Aorta (tissue), 5 donors: ENCODE measurements around the gene SHC4. TPM values are rescaled to one million over a fixed set of nuclear protein-coding genes. Genes with fewer than 3 reads are reported as not detected.

ENCODE experiments used
- ATAC-seq: fragments of 200-7000 bp; cut with Tn5 transposase; one replicate; pipeline ENCODE4 v1.9.1; 2022; ENCODE audit warnings: moderate library complexity; ENCODE audit not compliant: low FRiP score
- DNase-seq, 2 donors: peaks; one replicate each; pipeline ENCODE4 v3.0.0-alpha.2; 2020
- H3K27ac ChIP-seq, 2 donors: one replicate each; pipeline ENCODE4 v1.5.1; 2013; ENCODE audit warnings: low read length in 2 of 2, mild to moderate bottlenecking in 2 of 2, moderate library complexity in 2 of 2, control low read depth in 1 of 2, inconsistent platforms in 1 of 2, low read depth in 1 of 2
- H3K27me3 ChIP-seq, 2 donors: one replicate each; pipeline ENCODE4 v1.6.1; 2013; ENCODE audit warnings: control low read depth in 1 of 2, low read length in 1 of 2, mild to moderate bottlenecking in 1 of 2, moderate library complexity in 1 of 2; ENCODE audit not compliant: insufficient read depth in 2 of 2, control insufficient read depth in 1 of 2
- H3K36me3 ChIP-seq, 2 donors: one replicate each; pipeline ENCODE4 v1.6.1; 2013; ENCODE audit warnings: control low read depth in 1 of 2, low read length in 1 of 2, mild to moderate bottlenecking in 1 of 2; ENCODE audit not compliant: insufficient read depth in 2 of 2, control insufficient read depth in 1 of 2
- H3K4me1 ChIP-seq, 2 donors: one replicate each; pipeline ENCODE4 v1.6.1; 2013; ENCODE audit warnings: low read length in 2 of 2, control low read depth in 1 of 2, mild to moderate bottlenecking in 1 of 2, moderate library complexity in 1 of 2; ENCODE audit not compliant: insufficient read depth in 2 of 2, control insufficient read depth in 1 of 2
- H3K4me3 ChIP-seq, 2 donors: one replicate each; pipeline ENCODE4 v1.5.1; 2013; ENCODE audit warnings: low read length in 2 of 2, control low read depth in 1 of 2, mild to moderate bottlenecking in 1 of 2
- H3K9me3 ChIP-seq: one replicate; pipeline ENCODE4 v1.6.1; 2013; ENCODE audit warnings: mild to moderate bottlenecking, low read length; ENCODE audit not compliant: control insufficient read depth
- WGBS, 2 donors: extraction: QIAGEN DNeasy Blood & Tissue Kit; methylation state at CpG; one replicate each; pipeline ENCODE4 v1.1.7; 2013; 5-methylcytosine and 5-hydroxymethylcytosine counted together
- intact Hi-C, 2 donors: fragments of 100-400 bp; cut with DNase I; formaldehyde crosslinking; loops; one replicate each; pipeline versions ENCODE4 v1.14.2 to v1.15.0; 2022
- polyA plus RNA-seq, 2 donors: library from polyadenylated mRNA; stranded (reverse); fragments of 200-250 nt; gene quantifications; one replicate each; pipeline ENCODE4 v1.2.3, GENCODE V29; 2013
- total RNA-seq, 2 donors: library from RNA; stranded (reverse); fragmentation: NEBNext Ultra II Directional; extraction: Animal tissue kit (Norgen Biotek cat#: 25700); gene quantifications; one replicate each; pipeline ENCODE4 v1.2.1, GENCODE V29; 2021
- donor health status: healthy with polysubstance abuse.
- donor health status: Bipolar disorder and iron deficiency.
- donor health status: DM: no; HTN: no; CAD: no.
- donor health status: DM: no; HTN: no; CAD: no.
- donor health status: DM: yes; HTN: yes; CAD: no.

SHC4 gene
- total and polyA plus RNA-seq, 4 donors, result 4.4 to 18.6 (median 7.2) TPM

DNA sequence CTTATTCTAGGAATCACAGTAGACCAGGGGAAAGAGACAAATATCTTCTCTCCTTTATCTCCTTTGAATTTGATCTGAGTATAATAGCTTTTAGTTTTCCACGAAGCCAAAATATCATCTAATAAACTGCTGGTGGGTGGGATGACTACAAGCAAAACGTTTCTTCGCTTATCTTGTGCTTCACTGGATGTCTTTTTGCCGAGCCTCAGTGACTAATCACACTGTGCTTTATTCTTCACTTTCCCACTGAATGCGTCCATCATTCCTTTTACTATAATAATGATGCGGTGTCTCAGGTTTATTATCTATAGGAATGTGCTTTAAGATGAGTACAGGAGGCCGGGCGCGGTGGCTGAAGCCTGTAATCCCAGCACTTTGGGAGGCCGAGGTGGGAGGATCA lies 185.4 kb downstream of the SHC4 start:
- Histone ChIP-seq H3K4me1 (peaks cover 0 to 4% of the 10 kb centered on the region in 2 donors), H3K27me3 (no peaks in the 10 kb centered on the region), H3K9me3 (no peaks in the 10 kb centered on the region), H3K27ac (no peak overlapping the region), H3K36me3 (no peaks in the 10 kb centered on the region), H3K4me3 (no peak overlapping the region)
- ATAC-seq, result no peak
- DNase-seq, result no peak
- 75 to 80% methylated on average over 10 of the region's 10 CpGs for WGBS, 2 donors
- intact Hi-C loops, result no loop called here

DNA sequence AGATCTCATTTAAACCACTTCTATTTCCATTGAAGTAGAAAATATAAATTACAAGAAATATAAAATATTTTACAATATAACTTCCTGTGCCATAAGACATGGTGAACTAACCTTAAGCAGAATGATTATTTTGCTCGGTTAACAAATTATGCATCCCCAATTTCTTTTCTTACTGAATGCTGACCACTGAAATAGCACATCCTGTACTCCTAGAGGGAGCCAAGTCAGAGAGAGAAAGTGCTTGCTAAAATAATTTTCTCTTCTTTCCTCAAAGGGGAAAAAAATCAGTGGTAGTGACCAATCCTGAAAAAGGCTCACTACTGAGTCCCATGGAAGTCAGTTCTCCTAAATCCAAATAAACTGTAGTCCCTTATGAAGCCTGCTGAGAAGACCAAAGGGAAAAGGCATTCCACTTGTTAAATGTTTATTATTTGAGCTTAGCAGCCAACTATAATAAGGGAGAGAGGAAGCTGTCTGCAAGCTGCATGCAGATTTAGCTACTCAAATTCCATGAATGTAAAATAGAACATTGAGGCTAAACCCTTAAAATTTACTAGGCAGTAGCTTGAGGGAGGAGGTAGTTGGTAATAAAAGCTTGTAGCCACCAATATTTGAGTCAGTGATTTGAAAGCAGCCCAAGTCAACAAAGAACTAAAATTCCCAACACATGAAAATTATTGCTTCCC lies 185.9 kb downstream of the SHC4 start:
- H3K9me3 ChIP-seq, result no peaks in the 10 kb centered on the region
- no peak overlapping the region for H3K4me3 ChIP-seq
- no peak overlapping the region for H3K27ac ChIP-seq
- no peaks in the 10 kb centered on the region for H3K36me3 ChIP-seq
- WGBS, 2 donors, result 26 to 38% methylated on average over 1 of the region's 1 CpG
- DNase-seq, result no peak
- no peak for ATAC-seq
- peaks cover 0 to 4% of the 10 kb centered on the region in 2 donors for H3K4me1 ChIP-seq
- intact Hi-C loops, result no loop called here
- H3K27me3 ChIP-seq, result no peaks in the 10 kb centered on the region

DNA sequence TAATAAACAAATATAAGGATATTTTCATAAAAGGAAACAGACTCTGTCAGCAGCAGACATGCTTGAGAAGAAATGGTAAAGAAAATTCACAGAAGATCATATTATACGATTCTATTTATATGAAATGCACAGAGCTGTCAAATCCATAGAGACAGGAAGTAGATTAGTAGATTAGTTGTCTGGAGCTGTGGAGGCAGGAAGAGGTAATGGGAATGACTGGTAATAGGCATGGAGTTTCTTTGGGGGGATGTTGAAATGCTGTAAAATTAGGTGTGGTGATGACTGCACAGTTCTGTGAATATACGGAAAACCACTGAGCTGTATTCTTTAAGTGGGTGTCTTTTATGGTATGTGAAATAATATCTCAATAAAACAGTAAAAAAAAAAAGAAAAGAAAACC lies 188.2 kb downstream of the SHC4 start:
- no peak for ATAC-seq
- 86% methylated on average over 2 of the region's 2 CpGs for WGBS, 2 donors
- Histone ChIP-seq H3K4me3 (no peak overlapping the region), H3K27me3 (no peaks in the 10 kb centered on the region), H3K36me3 (no peaks in the 10 kb centered on the region), H3K4me1 (peaks cover 0 to 4% of the 10 kb centered on the region in 2 donors), H3K9me3 (no peaks in the 10 kb centered on the region), H3K27ac (no peak overlapping the region)
- intact Hi-C loops, result no loop called here
- no peak for DNase-seq

DNA sequence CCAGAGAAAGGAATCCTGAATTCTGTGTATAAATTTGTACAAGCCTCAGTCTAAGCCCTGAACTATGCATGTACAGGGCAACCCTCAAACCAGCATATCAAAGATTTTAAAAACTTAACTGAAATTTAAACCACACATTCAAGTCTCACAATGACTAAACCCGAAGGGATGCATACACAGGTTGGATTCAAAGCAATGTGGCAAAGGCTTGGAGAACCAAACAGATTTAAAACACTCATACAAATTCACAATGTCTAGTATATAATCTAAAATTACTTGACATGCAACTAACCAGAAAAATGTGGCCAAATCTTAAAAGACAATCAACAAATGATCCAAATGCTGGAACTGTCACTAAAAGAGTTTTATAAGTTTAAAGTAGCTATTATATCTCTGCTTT lies 189.2 kb downstream of the SHC4 start:
- DNase-seq, result no peak
- no peak for ATAC-seq
- Histone ChIP-seq H3K36me3 (no peaks in the 10 kb centered on the region), H3K27me3 (no peaks in the 10 kb centered on the region), H3K9me3 (no peaks in the 10 kb centered on the region), H3K4me1 (peaks cover 0 to 4% of the 10 kb centered on the region in 2 donors), H3K4me3 (no peak overlapping the region), H3K27ac (no peak overlapping the region)
- intact Hi-C loops, result no loop called here
- 97 to 100% methylated on average over 1 of the region's 1 CpG for WGBS, 2 donors

Other genes with a start within 250 kb of the SHC4 start
- 1 to 10 TPM; 5.2 to 7.6 TPM for gene CEP152, start 152.8 kb downstream of the SHC4 start, total RNA-seq
- 1 to 10 TPM in 1 of 2 donors, under 1 TPM in 1; 0.75 to 2.1 TPM for gene CEP152, start 152.8 kb downstream of the SHC4 start, polyA plus RNA-seq
- gene EID1, start 85.8 kb downstream of the SHC4 start, total RNA-seq, result 100 to 1,000 TPM; 152 to 169 TPM
- 100 to 1,000 TPM; 245 to 333 TPM for gene EID1, start 85.8 kb downstream of the SHC4 start, polyA plus RNA-seq
- gene SECISBP2L, start 82.5 kb upstream of the SHC4 start, total RNA-seq, result 10 to 100 TPM; 78.7 to 82.2 TPM
- gene SECISBP2L, start 82.5 kb upstream of the SHC4 start, polyA plus RNA-seq, result 10 to 100 TPM in 1 of 2 donors, 1 to 10 TPM in 1; 8.1 to 15.1 TPM
- 10 to 100 TPM; 60.9 to 69.3 TPM for gene COPS2, start 191.7 kb upstream of the SHC4 start, total RNA-seq
- 10 to 100 TPM; 64.5 to 85.9 TPM for gene COPS2, start 191.7 kb upstream of the SHC4 start, polyA plus RNA-seq
- 10 to 100 TPM; 27.4 to 36.2 TPM for gene GALK2, start 206.3 kb upstream of the SHC4 start, total RNA-seq
- gene GALK2, start 206.3 kb upstream of the SHC4 start, polyA plus RNA-seq, result 10 to 100 TPM; 12.4 to 16.5 TPM